GM23338 (cell line): Measurements from ENCODE around the gene CYP1A2. TPM values are rescaled to one million over a fixed set of nuclear protein-coding genes. Genes with fewer than 3 reads are reported as not detected.
A peak's percentile ranks its signal among the peaks of the same experiment; 100 is the strongest.

ENCODE experiments used
- ATAC-seq: fragments of 200-7000 bp; cut with Tn5 transposase; 3 replicates; pipeline ENCODE4 v1.9.1; 2020
- DNase-seq: peaks from one replicate; pipeline ENCODE4 v3.0.0-alpha.2; 2015; ENCODE audit warnings: low spot score
- H2AFZ ChIP-seq: fragments of 200-600 bp; sonication (generic); 2 replicates; pipeline ENCODE4 v1.8.0; 2016; ENCODE audit warnings: antibody characterized with exemption, mild to moderate bottlenecking, moderate library complexity
- H3F3A ChIP-seq: fragments of 200-600 bp; sonication (generic); replicated peaks from 2 replicates; pipeline ENCODE4 v1.8.0; 2017; ENCODE audit warnings: antibody characterized with exemption, mixed run types, low read depth
- H3K27ac ChIP-seq: fragments of 200-600 bp; sonication (generic); 2 replicates; pipeline ENCODE4 v1.6.1; 2016; ENCODE audit warnings: low read depth
- H3K27me3 ChIP-seq: fragments of 200-600 bp; sonication (generic); 2 replicates; pipeline ENCODE4 v1.8.0; 2016; ENCODE audit warnings: mild to moderate bottlenecking, mixed run types, moderate library complexity; ENCODE audit not compliant: insufficient read depth
- H3K36me3 ChIP-seq: fragments of 200-600 bp; sonication (generic); 2 replicates; pipeline ENCODE4 v1.8.0; 2016; ENCODE audit warnings: mild to moderate bottlenecking; ENCODE audit not compliant: insufficient read depth
- H3K4me1 ChIP-seq: fragments of 200-600 bp; sonication (generic); 2 replicates; pipeline ENCODE4 v1.8.0; 2016; ENCODE audit warnings: mild to moderate bottlenecking, moderate library complexity; ENCODE audit not compliant: insufficient read depth
- H3K4me2 ChIP-seq: fragments of 200-600 bp; sonication (generic); 2 replicates; pipeline ENCODE4 v1.7.1; 2017; ENCODE audit warnings: mixed run types
- H3K4me3 ChIP-seq: fragments of 200-600 bp; sonication (generic); 2 replicates; pipeline ENCODE4 v1.6.1; 2016; ENCODE audit warnings: mixed run types
- H3K79me2 ChIP-seq: fragments of 200-600 bp; sonication (generic); replicated peaks from 2 replicates; pipeline ENCODE4 v1.8.0; 2017; ENCODE audit warnings: mild to moderate bottlenecking; ENCODE audit not compliant: insufficient read depth
- H3K9me2 ChIP-seq: fragments of 200-600 bp; sonication (generic); 2 replicates; pipeline ENCODE4 v1.8.0; 2017; ENCODE audit not compliant: insufficient read depth
- H4K20me1 ChIP-seq: fragments of 200-600 bp; sonication (generic); replicated peaks from 2 replicates; pipeline ENCODE4 v1.8.0; 2017; ENCODE audit warnings: mild to moderate bottlenecking; ENCODE audit not compliant: insufficient read depth
- H3K27ac Mint-ChIP-seq: 2 replicates; pipeline ENCODE4 v1.8.0; 2020; ENCODE audit warnings: inconsistent platforms, mild to moderate bottlenecking, moderate library complexity, mixed read lengths
- H3K27me3 Mint-ChIP-seq: 3 replicates; pipeline ENCODE4 v1.8.0; 2022; ENCODE audit warnings: low read depth, mild to moderate bottlenecking, moderate library complexity, mixed read lengths, inconsistent platforms; ENCODE audit not compliant: insufficient read depth, poor library complexity
- H3K36me3 Mint-ChIP-seq: 3 replicates; pipeline ENCODE4 v1.8.0; 2021; ENCODE audit warnings: low read depth, mild to moderate bottlenecking, inconsistent platforms, moderate library complexity, mixed read lengths
- H3K4me1 Mint-ChIP-seq: 3 replicates; pipeline ENCODE4 v1.8.0; 2020; ENCODE audit warnings: mild to moderate bottlenecking, inconsistent platforms, mixed read lengths
- H3K4me3 Mint-ChIP-seq: 3 replicates; pipeline ENCODE4 v1.8.0; 2021; ENCODE audit warnings: moderate library complexity, mild to moderate bottlenecking, inconsistent platforms, mixed read lengths
- H3K9me3 Mint-ChIP-seq: 3 replicates; pipeline ENCODE4 v1.8.0; 2020; ENCODE audit warnings: moderate library complexity, mild to moderate bottlenecking, inconsistent platforms, mixed read lengths
- CREB1 ChIP-seq: fragments of 250-450 bp; sonication (Bioruptor Pico); IDR thresholded peaks from 2 replicates; pipeline ENCODE4 v1.5.0; 2020; ENCODE audit warnings: low read depth, mild to moderate bottlenecking, moderate library complexity
- CTCF ChIP-seq, 2 experiments: fragments of 200-600 bp in 1 of 2; sonication (generic) in 1 of 2; conservative IDR thresholded peaks; 2 replicates each; pipeline versions ENCODE4 v1.5.1 to v1.6.1; 2016 to 2017; ENCODE audit warnings: antibody characterized with exemption in 2 of 2, low read depth in 2 of 2, mild to moderate bottlenecking in 2 of 2, moderate library complexity in 1 of 2
- POLR2AphosphoS5 ChIP-seq: IDR thresholded peaks from 2 replicates; pipeline ENCODE4 v1.6.1; 2016; ENCODE audit warnings: antibody characterized with exemption, low read depth
- STAT1 ChIP-seq: IDR thresholded peaks from one replicate; pipeline ENCODE4 v1.6.1; 2016; ENCODE audit warnings: antibody characterized with exemption; ENCODE audit not compliant: unreplicated experiment
- ZNF114 ChIP-seq: fragments of 250-450 bp; sonication (Bioruptor Pico); IDR thresholded peaks from 2 replicates; pipeline ENCODE4 v1.5.0; 2020; ENCODE audit warnings: mild to moderate bottlenecking, moderate library complexity
- ZNF331 ChIP-seq: fragments of 250-450 bp; sonication (Bioruptor Pico); IDR thresholded peaks from 2 replicates; pipeline ENCODE4 v1.5.0; 2020; ENCODE audit warnings: low read depth, mild to moderate bottlenecking, moderate library complexity
- ZNF462 ChIP-seq: fragments of 250-450 bp; sonication (Bioruptor Pico); IDR thresholded peaks from 2 replicates; pipeline ENCODE4 v1.5.0; 2020; ENCODE audit warnings: mild to moderate bottlenecking, moderate library complexity
- long read RNA-seq: library from polyadenylated mRNA; unstranded; transcript quantifications from one replicate; pipeline ENCODE4 v2.0.0, GENCODE V29; 2020; ENCODE audit not compliant: unreplicated experiment
- polyA plus RNA-seq: library from polyadenylated mRNA; unstranded; fragments of >200 nt; fragmentation: Nextera tagmentation; extraction: Ambion mirVana; gene quantifications from 2 replicates; pipeline ENCODE4 v1.2.1, GENCODE V29; 2016
- total RNA-seq: library from RNA; depleted of rRNA; stranded (reverse); fragments of >200 nt; shearing (Covaris generic); gene quantifications from 2 replicates; pipeline ENCODE4 v1.2.3, GENCODE V29; 2014; rRNA removed
- TF ChIP-seq, protein P1 (sequence below): IDR thresholded peaks from one replicate; pipeline ENCODE4 v1.6.1; 2018; ENCODE audit warnings: antibody characterized with exemption; ENCODE audit not compliant: unreplicated experiment

CYP1A2 gene
- not detected in 2 replicates for total RNA-seq
- not detected in 2 replicates for polyA plus RNA-seq
- long read RNA-seq, result 0 reads

GRCh38 chr15:74748322-74748946 lies at the start of gene CYP1A2:
TSS of gene CYP1A2 (plus strand) at chr15:74748845. CDS start at chr15:74749739, 894 bp downstream.
- ATAC-seq (no peak), DNase-seq (no peak)
- Mint-ChIP-seq H3K36me3 (no peaks in the 10 kb centered on the region), H3K4me1 (peaks cover 6% of the 10 kb centered on the region), H3K4me3 (no peak within 1 kb of the TSS), H3K9me3 (no peaks in the 10 kb centered on the region; the same call in 2 of the 3 replicates), H3K27me3 (peaks cover 5% of the 10 kb centered on the region), H3K27ac (no peak within 1 kb of the TSS)
- Histone ChIP-seq H3K4me1 (no peaks in the 10 kb centered on the region), H3F3A (no peaks in the 10 kb centered on the region), H3K27me3 (no peaks in the 10 kb centered on the region), H3K4me3 (no peak within 1 kb of the TSS), H3K27ac (no peak within 1 kb of the TSS), H2AFZ (no peak within 1 kb of the TSS; the same call in 1 of the 2 replicates), H3K4me2 (no peak within 1 kb of the TSS), H3K9me2 (no peaks in the 10 kb centered on the region), H3K79me2 (no peaks in the 10 kb centered on the region), H4K20me1 (no peaks in the 10 kb centered on the region), H3K36me3 (no peaks in the 10 kb centered on the region)
- TF ChIP-seq ZNF331 (CRISPR knock-in tag) (no peak), CTCF (conservative IDR thresholded peaks at IDR 0.05; ENCODE audit: low read depth in 2 of 2) (peak in 1 of 2 experiments; percentile 28; a peak in 1 of 4 replicates)

GRCh38 chr15:74709011-74709410 lies 39.6 kb upstream of the CYP1A2 start:
- H3K4me3 Mint-ChIP-seq, result no peak overlapping the region
- Histone ChIP-seq H3K79me2 (no peaks in the 10 kb centered on the region), H3K4me1 (no peaks in the 10 kb centered on the region), H3K4me2 (no peak overlapping the region), H3K9me2 (no peaks in the 10 kb centered on the region), H3F3A (no peaks in the 10 kb centered on the region), H2AFZ (no peak overlapping the region), H3K36me3 (no peaks in the 10 kb centered on the region), H3K27me3 (0 out of 2 replicates have a peak, but pooled peaks cover 3% of the 10 kb centered on the region), H3K27ac (no peak overlapping the region), H4K20me1 (no peaks in the 10 kb centered on the region), H3K4me3 (no peak overlapping the region)
- DNase-seq (no peak), ATAC-seq (no peak)
- H3K27ac Mint-ChIP-seq, result no peak overlapping the region
- H3K27me3 Mint-ChIP-seq, result peaks cover 7% of the 10 kb centered on the region
- no peaks in the 10 kb centered on the region for H3K36me3 Mint-ChIP-seq
- no peaks in the 10 kb centered on the region for H3K9me3 Mint-ChIP-seq
- no peaks in the 10 kb centered on the region for H3K4me1 Mint-ChIP-seq
- TF ChIP-seq ZNF114 (CRISPR knock-in tag) (no peak), ZNF462 (CRISPR knock-in tag) (no peak), CREB1 (no peak), POLR2AphosphoS5 (no peak), STAT1 (no peak)
- TF ChIP-seq, protein P1, sequence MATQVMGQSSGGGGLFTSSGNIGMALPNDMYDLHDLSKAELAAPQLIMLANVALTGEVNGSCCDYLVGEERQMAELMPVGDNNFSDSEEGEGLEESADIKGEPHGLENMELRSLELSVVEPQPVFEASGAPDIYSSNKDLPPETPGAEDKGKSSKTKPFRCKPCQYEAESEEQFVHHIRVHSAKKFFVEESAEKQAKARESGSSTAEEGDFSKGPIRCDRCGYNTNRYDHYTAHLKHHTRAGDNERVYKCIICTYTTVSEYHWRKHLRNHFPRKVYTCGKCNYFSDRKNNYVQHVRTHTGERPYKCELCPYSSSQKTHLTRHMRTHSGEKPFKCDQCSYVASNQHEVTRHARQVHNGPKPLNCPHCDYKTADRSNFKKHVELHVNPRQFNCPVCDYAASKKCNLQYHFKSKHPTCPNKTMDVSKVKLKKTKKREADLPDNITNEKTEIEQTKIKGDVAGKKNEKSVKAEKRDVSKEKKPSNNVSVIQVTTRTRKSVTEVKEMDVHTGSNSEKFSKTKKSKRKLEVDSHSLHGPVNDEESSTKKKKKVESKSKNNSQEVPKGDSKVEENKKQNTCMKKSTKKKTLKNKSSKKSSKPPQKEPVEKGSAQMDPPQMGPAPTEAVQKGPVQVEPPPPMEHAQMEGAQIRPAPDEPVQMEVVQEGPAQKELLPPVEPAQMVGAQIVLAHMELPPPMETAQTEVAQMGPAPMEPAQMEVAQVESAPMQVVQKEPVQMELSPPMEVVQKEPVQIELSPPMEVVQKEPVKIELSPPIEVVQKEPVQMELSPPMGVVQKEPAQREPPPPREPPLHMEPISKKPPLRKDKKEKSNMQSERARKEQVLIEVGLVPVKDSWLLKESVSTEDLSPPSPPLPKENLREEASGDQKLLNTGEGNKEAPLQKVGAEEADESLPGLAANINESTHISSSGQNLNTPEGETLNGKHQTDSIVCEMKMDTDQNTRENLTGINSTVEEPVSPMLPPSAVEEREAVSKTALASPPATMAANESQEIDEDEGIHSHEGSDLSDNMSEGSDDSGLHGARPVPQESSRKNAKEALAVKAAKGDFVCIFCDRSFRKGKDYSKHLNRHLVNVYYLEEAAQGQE, result no peak
